ENCODE measurements around the gene SCYL3.

- no peak for TF ChIP-seq POLR2A (IDR thresholded peaks at IDR 0.05)
- no peak for TF ChIP-seq CTCF (IDR thresholded peaks at IDR 0.05 in 8 of 11, conservative IDR thresholded peaks at IDR 0.05 in 3 of 11)
These were observed 81.6 kb downstream of the SCYL3 start for GRCh38 chr1:169812131-169812530.
